Stimulated activated CD4-positive, alpha-beta T cell treated with anti-CD3 and anti-CD28 coated beads, Interleukin-2, amount 100 ng/mL, for 24 hours (primary cell): ENCODE data around the gene MS4A4A.

Source experiments
- DNase-seq, 2 donors: peaks; one replicate each; pipeline ENCODE4 v3.0.0-alpha.2; 2020

The MS4A4A gene

GRCh38 chr11:60303661-60304060, 23.2 kb downstream of the MS4A4A start:
- no peak for DNase-seq

- no peak for DNase-seq
These were observed 25.6 kb downstream of the MS4A4A start for GRCh38 chr11:60305906-60306619.

- DNase-seq, result peak in 1 of 2 donors; percentile 1
These were observed 27.2 kb downstream of the MS4A4A start for GRCh38 chr11:60307507-60308195.

DNA sequence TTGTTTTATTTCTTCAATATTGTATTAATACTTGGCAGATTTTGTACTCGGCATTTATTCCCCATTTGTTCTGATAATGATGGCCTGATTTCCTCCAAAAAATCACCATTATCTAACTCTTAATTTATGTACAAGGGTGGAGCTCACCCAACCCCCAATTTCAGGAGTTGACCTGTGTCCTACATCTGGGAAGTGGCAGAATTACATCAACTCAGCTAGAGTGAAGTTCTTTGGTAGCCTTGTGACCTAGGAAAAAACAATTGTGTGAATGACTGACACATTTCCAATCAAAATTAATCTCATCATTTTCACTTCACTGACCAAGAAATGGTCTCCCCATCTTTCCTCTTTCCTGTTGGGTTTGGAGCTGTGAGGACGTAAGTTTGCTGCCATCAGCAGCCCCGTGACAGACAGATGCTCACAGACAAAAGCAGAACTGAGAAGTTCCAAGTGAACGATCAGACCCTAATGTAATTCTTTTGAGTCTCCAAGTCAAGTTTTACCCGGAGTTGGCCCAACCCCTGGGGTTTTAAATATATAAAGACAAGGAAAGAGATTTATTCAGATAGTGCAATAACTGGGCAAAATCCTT, 30.0 kb downstream of the MS4A4A start:
- no peak for DNase-seq

DNA sequence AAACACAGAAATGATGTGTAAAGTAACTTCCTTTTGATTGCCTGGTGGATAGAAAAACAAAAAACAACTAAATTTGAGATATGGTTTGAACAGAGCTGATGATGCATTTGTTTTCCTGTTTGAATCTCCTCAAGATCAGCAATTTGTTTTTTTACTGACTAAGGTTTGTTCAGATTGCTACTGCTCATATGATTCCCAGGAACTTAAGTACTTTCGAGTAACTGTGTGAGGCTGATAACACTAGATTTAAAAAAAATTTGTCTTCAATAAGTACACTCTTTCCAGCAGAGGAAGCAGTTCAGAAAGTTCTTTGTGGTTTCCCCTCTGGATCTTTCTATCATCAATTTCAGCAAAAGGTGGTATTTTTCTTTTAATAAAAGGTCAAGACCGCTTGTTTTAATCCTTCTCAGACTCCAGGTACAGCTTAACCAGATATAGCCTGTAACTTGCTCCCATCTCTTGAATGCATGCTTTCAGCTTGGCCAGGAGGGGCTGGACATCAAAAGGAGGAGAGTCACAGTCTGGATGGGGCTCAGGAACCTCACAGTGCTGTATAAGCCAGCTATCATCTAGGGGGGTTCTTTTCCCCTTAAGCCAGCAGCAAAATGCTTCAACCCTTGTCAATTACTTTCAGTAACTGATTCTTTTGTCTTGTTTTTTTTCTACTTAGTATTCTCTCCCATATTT, 34.3 kb downstream of the MS4A4A start:
- no peak for DNase-seq

- DNase-seq, result no peak
These were observed 35.4 kb downstream of the MS4A4A start for GRCh38 chr11:60315871-60316270.

- no peak for DNase-seq
These were observed 35.9 kb downstream of the MS4A4A start for GRCh38 chr11:60316317-60316716.

- DNase-seq, result no peak
These were observed 38.3 kb downstream of the MS4A4A start for GRCh38 chr11:60318726-60319125.

GRCh38 chr11:60321051-60321450, 40.6 kb downstream of the MS4A4A start:
- no peak for DNase-seq

DNA sequence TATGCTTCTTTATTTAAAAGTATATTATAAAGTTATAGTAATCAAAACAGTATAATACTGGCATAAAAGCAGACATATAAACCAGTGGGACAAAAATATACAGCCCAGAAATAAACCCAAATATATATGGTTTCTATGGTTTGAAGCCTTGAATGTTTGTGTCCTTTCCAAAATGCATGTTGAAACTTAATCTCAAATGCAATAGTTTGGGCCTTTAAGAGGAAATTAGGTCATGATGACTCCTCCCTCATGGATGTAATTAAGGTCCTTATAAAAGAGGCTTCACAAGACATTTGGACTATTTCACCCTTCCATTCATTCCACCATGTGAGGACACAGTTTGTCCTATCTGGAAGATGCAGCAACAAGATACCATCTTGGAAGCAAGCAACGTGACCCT, 46.5 kb downstream of the MS4A4A start, which contains the start of gene MS4A6E:
Gene MS4A6E, plus strand, starts transcription at position 301 of the 400 bp plus-strand sequence. CDS start 7,641 bp downstream, outside the sequence.
- DNase-seq, result no peak

DNA sequence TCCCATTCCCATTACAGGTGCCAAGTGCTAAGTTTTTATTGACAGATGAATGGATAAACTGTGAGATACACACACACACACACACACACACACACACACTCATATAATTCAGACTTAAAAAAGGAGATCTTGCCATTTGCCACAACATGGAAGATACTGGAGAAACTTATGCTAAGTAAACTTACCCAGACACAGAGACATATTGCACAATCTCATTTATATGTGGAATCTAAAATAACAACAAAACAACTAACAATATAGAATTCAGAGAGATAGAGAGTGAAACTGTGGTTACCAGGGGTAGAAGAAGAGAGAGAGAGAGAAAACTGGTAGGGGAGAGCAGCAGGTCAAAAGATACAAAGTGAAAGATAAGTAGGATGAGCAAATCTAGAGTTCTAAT, 48.0 kb downstream of the MS4A4A start:
- DNase-seq, result no peak

GRCh38 chr11:60332846-60333245, 52.4 kb downstream of the MS4A4A start:
- no peak for DNase-seq

DNA sequence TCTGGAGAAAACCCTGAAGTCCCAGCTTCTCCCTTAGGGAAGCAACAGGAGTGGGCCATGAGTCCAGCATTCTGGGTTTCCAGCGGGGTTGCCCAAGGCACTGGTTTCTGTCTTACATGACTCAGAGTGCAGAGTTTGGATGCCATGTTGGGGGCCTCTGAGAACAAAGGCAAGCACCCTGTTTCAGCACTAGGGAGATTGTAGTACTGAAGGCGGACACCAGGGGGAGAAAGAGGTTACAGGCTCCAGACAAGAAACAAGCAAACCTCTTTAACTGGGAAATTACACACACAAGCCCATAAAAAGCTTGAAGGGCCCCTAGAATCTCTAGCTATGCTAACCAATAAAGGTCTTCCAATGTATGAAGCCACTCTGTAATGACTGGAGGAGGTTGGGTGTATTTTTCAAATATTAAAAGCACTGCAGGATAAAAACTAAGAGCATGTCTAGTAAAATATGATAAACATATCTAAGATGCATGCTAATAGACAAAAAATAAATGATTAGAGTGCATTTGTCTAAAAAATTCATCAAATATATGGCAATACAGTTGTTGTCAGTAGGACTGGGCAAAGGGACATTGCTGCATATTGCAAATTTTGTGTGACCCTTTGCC, 53.6 kb downstream of the MS4A4A start:
- DNase-seq, result peak; percentile 75 to 79

- DNase-seq, result no peak
These were observed 56.4 kb downstream of the MS4A4A start for GRCh38 chr11:60336767-60337391.

DNA sequence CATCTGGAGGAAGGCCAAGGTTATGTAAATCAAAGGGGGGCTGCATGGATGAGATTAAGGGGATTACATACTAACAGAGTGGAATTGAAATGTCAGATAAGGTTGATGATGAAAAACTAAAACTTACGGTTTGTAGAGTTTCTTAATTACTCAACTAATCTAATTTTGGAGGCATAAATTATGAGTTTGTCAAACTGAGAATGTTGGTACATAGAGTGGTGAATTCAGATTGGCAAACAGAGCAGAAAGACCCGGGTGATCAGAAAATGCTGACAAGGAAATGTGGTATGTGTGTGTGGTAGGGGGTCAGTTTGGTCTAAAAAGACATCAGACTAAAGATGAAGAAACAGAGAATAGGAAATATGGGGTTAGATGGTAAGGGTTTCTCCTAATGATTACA, 57.6 kb downstream of the MS4A4A start:
- no peak for DNase-seq

DNA sequence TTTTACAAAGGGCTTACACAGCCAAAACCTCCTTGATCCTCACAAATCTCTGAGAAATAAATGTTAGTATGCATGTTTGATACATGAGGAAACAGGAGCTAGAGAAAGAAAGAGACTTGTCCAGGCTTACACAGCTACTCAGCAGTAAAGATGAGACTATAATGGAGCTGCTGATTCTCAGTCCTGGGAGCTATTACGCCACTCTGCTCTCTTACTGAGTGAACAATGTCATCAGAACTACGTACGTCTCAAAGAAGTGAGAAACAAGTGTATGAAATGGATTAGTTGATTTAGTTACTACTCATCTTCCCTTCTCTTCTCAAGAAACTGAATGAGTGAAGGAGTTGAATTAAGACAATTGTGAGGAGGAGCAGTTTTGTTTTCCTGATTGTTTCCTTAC, 58.9 kb downstream of the MS4A4A start:
- no peak for DNase-seq

- no peak for DNase-seq
These were observed 62.7 kb downstream of the MS4A4A start for GRCh38 chr11:60343094-60343704.

DNA sequence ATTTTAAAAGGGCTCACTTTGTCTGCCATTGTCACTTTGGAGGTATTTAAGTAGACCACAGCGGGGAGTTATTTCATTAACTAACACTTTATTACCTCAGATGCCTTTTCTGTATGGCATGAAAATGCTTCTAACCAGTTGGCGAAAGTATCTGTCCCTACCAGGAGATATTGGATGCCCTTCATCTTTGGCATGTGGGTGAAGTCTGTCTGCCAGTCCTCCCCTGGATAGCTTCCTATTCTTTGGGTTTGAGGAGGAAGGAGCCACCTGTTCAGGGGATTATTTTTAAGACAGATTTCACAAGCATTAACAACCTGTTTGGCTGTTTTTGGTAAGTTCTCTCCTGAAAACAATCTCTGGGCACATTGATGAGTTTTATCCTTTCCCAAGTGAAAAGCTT, 63.7 kb downstream of the MS4A4A start:
- DNase-seq, result no peak

- peak in 1 of 2 donors; percentile 39 for DNase-seq
These were observed 65.0 kb downstream of the MS4A4A start for GRCh38 chr11:60345489-60345888.

DNA sequence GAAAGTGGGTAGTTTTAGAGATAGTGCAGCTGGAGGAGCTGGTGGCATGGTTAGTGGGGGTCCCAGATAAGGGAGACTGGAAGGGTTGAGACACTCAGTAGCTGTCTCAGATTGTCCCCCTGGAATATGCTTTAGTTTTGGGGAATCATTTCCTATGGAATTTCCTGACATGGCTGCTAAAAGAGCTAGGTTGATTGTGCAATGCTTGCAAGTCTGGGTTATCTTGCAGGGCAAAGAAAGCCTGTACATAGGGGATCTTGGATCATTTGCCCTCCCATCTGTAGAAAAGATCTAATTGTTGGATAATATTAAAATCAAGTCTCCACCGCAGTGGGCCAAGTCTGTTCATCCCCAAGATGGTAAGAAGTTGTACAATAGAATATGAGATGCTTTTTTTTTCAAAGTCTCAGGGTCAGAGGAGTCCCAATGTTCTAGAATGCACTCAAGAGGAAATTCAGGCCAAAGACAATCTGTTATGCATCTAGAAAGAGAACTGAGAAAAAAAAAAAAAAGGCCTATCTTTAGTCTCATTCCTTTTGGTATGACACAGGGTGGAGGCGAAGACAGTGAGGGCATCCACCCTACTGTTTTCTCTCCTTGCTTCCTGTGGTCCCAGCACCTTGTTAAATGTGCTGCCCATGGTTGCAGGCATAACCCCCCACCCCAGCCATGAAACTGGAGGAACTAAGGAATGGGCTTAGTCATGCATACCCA, 66.8 kb downstream of the MS4A4A start:
- no peak for DNase-seq

GRCh38 chr11:60348116-60348515, 67.7 kb downstream of the MS4A4A start:
- DNase-seq, result no peak
